H1 (cell line): ENCODE results near the gene UCP2. TPM values are rescaled to one million over a fixed set of nuclear protein-coding genes. Genes with fewer than 3 reads are reported as not detected.

Experiments
- CREB1 ChIP-seq: IDR thresholded peaks from 2 replicates; pipeline ENCODE4 v1.6.1; 2012; ENCODE audit warnings: inconsistent platforms
- EGR1 ChIP-seq: IDR thresholded peaks from 2 replicates; pipeline ENCODE4 v1.6.1; 2011; ENCODE audit warnings: low read depth, low read length, borderline replicate concordance
- polyA plus RNA-seq, 7 experiments: library from polyadenylated mRNA; depleted of rRNA in 3 of 7; stranded (reverse) in 5 of 7; unstranded in 2 of 7; fragments of >200 nt in 5 of 7; fragments of 200-250 nt in 2 of 7; gene quantifications; 1 replicate in 5 of 7; 2 replicates in 1 of 7; 4 replicates in 1 of 7; pipeline versions ENCODE4 v1.2.1 to v1.2.3, GENCODE V29; 2011 to 2013; ENCODE audit warnings: missing spikeins in 2 of 7, mixed read lengths in 2 of 7
- total RNA-seq: library from RNA; stranded (reverse); fragmentation: NEBNext Ultra II Directional; extraction: Animal tissue kit (Norgen Biotek cat#: 25700); gene quantifications from 2 replicates; pipeline ENCODE4 v1.2.1, GENCODE V29; 2021

The UCP2 gene
- total and polyA plus RNA-seq, 2 of the 8 experiments (the other 6 are each of a cell fraction or from before 2014, with no cell fraction given) = 46.2 to 55.2 TPM

DNA sequence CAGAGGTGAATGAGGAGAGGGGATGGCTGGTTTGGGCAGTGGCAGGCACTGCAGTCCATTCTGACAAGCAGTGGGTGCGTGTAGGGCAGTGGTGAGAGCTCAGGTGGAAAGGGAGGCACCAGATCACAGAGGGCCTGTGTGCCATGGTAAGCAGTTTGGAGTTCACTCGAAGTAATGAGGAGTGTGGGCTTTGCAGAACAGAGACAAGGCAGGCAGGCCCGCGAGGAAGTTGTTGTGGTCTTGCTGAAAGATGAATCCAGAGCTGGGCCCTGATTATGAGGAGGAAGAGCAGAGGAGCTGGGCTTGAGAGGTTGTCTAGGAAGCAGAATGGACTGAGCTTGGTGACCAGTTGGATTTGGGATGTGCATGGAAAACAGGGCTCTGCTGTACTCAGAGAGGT, 33.4 kb downstream of the UCP2 start (continued):
- no peak for TF ChIP-seq CREB1
- no peak for TF ChIP-seq EGR1
- TF ChIP-seq, all 59 proteins: peak for 0
